ENCODE data around the gene DDX10. TPM values are rescaled to one million over a fixed set of nuclear protein-coding genes. Genes with fewer than 3 reads are reported as not detected.

Gene DDX10
- total and polyA plus RNA-seq, 2 experiments from 2014 or later = 32.4 to 37.8 TPM

DNA sequence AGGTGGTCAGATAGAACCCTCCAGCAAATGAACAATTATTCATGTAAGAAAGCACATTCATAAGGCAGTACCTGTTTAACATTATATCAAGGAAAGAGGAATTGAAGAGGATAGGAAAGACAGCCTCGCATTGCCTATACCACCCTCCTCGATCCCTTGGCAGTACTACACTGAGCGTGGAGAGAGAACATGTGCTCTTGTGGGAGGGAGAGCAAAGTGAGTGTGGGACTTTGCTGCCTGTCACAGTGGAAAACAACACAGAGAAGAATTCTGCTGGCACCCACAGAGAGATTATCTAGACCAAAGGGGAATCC is 17.5 kb upstream of the DDX10 start:
- no peaks in the 10 kb centered on the region for H3K27me3 Mint-ChIP-seq (ENCODE audit: insufficient read depth, low read depth, poor library complexity)

More for the DNA sequence above, 17.5 kb upstream of the DDX10 start:
- Histone ChIP-seq H3K27ac (ENCODE audit: low read depth) (no peak overlapping the region), H3F3A (replicated peaks; ENCODE audit: low read depth) (no peaks in the 10 kb centered on the region), H2AFZ (peak overlapping the region; percentile 66; the same call in 1 of the 2 replicates), H3K9me2 (ENCODE audit: insufficient read depth) (no peaks in the 10 kb centered on the region), H3K4me3 (no peak overlapping the region), H4K20me1 (replicated peaks; ENCODE audit: insufficient read depth) (no peaks in the 10 kb centered on the region), H3K36me3 (ENCODE audit: insufficient read depth) (no peaks in the 10 kb centered on the region), H3K27me3 (ENCODE audit: insufficient read depth) (no peaks in the 10 kb centered on the region), H3K79me2 (replicated peaks; ENCODE audit: insufficient read depth) (no peaks in the 10 kb centered on the region), H3K4me2 (no peak overlapping the region), H3K4me1 (ENCODE audit: insufficient read depth) (0 out of 2 replicates have a peak, but pooled peaks cover 17% of the 10 kb centered on the region)
- Mint-ChIP-seq H3K4me3 (no peak overlapping the region), H3K27ac (no peak overlapping the region; the same call in 1 of the 2 replicates), H3K9me3 (peaks cover 4% of the 10 kb centered on the region; the same call in 2 of the 3 replicates), H3K36me3 (ENCODE audit: low read depth) (peaks cover 7% of the 10 kb centered on the region), H3K4me1 (peaks cover 22% of the 10 kb centered on the region)
- ATAC-seq (no peak), DNase-seq (ENCODE audit: low spot score) (no peak)
- TF ChIP-seq REST (IDR thresholded peaks at IDR 0.05; ENCODE audit: unreplicated experiment) (no peak), CTCF (conservative IDR thresholded peaks at IDR 0.05; ENCODE audit: low read depth in 2 of 2) (no peak), STAT1 (IDR thresholded peaks at IDR 0.05; ENCODE audit: unreplicated experiment) (no peak)
